ENCODE results near the gene UGGT2.

DNA sequence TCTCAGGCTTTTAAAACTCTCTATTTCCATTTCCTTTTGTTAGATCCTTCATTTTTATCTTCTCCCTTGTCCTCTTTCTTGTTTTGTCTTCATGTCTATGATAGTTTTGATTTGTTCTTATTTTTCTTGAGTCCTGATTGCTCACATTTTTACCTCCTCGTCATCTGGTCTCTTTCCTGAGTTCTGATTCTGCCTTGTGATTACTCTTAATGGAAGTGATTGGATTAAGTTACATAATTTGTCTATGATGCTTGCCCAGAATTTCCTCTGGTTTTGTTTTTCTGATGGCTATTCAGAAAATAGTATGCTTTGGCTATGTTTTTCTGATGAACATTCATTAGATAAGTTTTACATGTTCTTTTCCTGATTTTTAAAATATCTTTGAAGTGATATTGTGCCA, 273.7 kb downstream of the UGGT2 start:
- TF ChIP-seq, protein P1, sequence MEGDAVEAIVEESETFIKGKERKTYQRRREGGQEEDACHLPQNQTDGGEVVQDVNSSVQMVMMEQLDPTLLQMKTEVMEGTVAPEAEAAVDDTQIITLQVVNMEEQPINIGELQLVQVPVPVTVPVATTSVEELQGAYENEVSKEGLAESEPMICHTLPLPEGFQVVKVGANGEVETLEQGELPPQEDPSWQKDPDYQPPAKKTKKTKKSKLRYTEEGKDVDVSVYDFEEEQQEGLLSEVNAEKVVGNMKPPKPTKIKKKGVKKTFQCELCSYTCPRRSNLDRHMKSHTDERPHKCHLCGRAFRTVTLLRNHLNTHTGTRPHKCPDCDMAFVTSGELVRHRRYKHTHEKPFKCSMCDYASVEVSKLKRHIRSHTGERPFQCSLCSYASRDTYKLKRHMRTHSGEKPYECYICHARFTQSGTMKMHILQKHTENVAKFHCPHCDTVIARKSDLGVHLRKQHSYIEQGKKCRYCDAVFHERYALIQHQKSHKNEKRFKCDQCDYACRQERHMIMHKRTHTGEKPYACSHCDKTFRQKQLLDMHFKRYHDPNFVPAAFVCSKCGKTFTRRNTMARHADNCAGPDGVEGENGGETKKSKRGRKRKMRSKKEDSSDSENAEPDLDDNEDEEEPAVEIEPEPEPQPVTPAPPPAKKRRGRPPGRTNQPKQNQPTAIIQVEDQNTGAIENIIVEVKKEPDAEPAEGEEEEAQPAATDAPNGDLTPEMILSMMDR (IDR thresholded peaks at IDR 0.05): no peak
- TF ChIP-seq POLR2A (IDR thresholded peaks at IDR 0.05): no peak
- TF ChIP-seq POLR2AphosphoS5 (IDR thresholded peaks at IDR 0.05; ENCODE audit: insufficient read depth in 1 of 2, low read depth in 1 of 2): no peak
